ENCODE measurements around the gene HOXD13. TPM values are rescaled to one million over a fixed set of nuclear protein-coding genes. Genes with fewer than 3 reads are reported as not detected.

HOXD13 gene
- polyA plus RNA-seq, 2 of the 4 experiments (the other 2 are of a cell fraction), result 0.13 to 0.35 TPM

DNA sequence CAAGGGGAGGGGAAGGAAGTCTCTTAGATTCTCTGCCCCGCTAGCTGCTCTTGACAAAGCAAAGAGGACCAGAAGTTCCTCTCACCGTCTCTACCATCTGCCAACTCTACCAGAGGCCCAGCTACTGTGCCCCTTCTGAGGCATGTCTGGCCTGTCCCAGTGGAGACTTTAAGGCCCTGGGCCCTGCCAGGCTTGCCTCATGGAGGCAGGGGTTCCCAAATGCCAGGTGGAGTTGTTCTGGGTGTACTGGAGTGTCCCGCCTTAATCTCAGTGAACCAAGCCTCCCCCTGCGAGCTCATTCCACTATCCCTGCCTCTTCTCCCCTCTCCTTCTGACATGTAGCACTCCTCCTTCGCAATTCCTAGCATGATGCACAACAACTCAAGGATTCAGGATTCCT, 9.3 kb downstream of the HOXD13 start:
- no peak for TF ChIP-seq HOXB5 (CRISPR knock-in tag; IDR thresholded peaks at IDR 0.05)
- no peak for TF ChIP-seq FOSB (CRISPR knock-in tag; IDR thresholded peaks at IDR 0.05)
- TF ChIP-seq, protein P1, sequence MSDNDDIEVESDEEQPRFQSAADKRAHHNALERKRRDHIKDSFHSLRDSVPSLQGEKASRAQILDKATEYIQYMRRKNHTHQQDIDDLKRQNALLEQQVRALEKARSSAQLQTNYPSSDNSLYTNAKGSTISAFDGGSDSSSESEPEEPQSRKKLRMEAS (IDR thresholded peaks at IDR 0.05), result no peak
- TF ChIP-seq MAZ (IDR thresholded peaks at IDR 0.05; ENCODE audit: borderline replicate concordance, low read depth, low read length), result no peak
- no peak for TF ChIP-seq KDM1A (IDR thresholded peaks at IDR 0.05; ENCODE audit: low read depth)
- TF ChIP-seq NPAS2 (CRISPR knock-in tag; IDR thresholded peaks at IDR 0.05; ENCODE audit: borderline replicate concordance), result no peak
- TF ChIP-seq GATA3 (IDR thresholded peaks at IDR 0.05; ENCODE audit: borderline replicate concordance), result no peak
- CTCF ChIA-PET, result interaction anchor here (1.3 to 2.6 kb wide), 3 partner anchors 9 to 551 kb away, joined by 3 to 17 read pairs (median 7); no protein-coding TSS in a partner anchor
- POLR2A ChIA-PET, result no interaction called here

DNA sequence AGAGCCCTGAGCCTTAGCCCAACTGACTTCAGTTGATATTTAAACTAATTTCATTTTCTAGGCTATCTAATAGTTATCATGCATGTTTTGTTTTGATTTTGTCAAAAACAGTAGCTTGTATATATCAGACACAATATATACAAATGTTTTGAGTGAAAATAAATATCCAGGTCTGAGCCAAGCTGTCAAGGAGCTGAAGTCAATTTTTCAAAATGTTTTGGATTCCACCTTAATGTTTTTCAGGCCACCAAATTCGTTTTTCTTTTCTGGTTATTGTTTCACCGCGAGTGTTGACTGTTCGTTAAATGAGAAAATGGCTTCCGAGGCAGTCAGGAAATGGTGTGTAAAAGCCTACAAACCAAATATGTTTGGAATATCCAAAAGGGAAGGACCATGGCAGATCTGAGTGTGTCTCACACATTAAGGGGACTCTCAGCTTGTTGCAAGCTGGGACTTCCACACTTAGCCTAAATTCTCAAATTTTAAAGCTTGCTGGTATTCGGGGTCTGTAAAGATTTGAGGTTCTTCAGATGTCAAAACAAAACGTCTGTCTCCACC, 9.9 kb downstream of the HOXD13 start:
- WGBS (ENCODE audit: missing lambda C conversion rate), result 75% methylated on average over 7 of the region's 7 CpGs

More for the DNA sequence above, 9.3 kb downstream of the HOXD13 start:
- no peak overlapping the region for H3K4me2 ChIP-seq
- no peaks in the 10 kb centered on the region for H3K9me3 ChIP-seq
- ATAC-seq, result no peak
- WGBS (ENCODE audit: missing lambda C conversion rate), result 88% methylated on average over 5 of the region's 5 CpGs
- FAIRE-seq, result no peak
- no peak for DNase-seq (ENCODE audit: low read depth in 1 of 2, low spot score in 1 of 2)
- H3K4me3 ChIP-seq, result no peak overlapping the region
- no peak overlapping the region for H3K27ac ChIP-seq
- peaks cover 32% of the 10 kb centered on the region for H3K4me1 ChIP-seq

DNA sequence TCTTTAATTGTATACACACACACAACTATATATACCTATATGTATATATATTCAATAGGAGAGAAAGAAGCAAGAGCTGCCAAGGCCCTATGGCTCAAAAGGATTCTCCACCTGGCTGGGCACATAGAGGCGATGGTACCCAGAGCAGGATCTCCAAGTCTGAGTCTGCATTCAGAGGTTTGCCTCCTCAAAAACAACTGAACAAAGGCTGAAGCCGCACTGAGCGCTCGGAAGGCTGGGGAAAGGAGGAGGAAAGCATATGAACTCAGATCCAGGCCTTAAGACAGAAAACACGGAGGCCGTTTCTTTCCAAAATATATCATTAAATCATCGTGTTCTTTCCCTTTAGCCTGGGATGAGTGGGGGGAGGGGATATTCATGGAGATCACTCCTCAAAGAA, 10.7 kb downstream of the HOXD13 start:
- 91% methylated on average over 7 of the region's 7 CpGs for WGBS (ENCODE audit: missing lambda C conversion rate)
- DNase-seq (ENCODE audit: low read depth in 1 of 2, low spot score in 1 of 2) (no peak), ATAC-seq (no peak), FAIRE-seq (no peak)
- H3K4me1 ChIP-seq, result peaks cover 30% of the 10 kb centered on the region
- CTCF ChIA-PET, result interaction anchor here (1.1 to 2.6 kb wide), 6 partner anchors 8 to 736 kb away, joined by 4 to 17 read pairs (median 8); partner anchors contain the start of gene HOXD13
- no peak overlapping the region for H3K4me2 ChIP-seq
- no peak overlapping the region for H3K4me3 ChIP-seq
- POLR2A ChIA-PET, result no interaction called here
- H3K27ac ChIP-seq, result no peak overlapping the region
- TF ChIP-seq FOSB (CRISPR knock-in tag; IDR thresholded peaks at IDR 0.05) (no peak), NFE2L2 (conservative IDR thresholded peaks at IDR 0.05; ENCODE audit: low read length) (no peak), RNF2 (IDR thresholded peaks at IDR 0.05; ENCODE audit: borderline replicate concordance, low read depth) (no peak)
- no peaks in the 10 kb centered on the region for H3K9me3 ChIP-seq

More for the DNA sequence above, 9.9 kb downstream of the HOXD13 start:
- no peaks in the 10 kb centered on the region for H3K9me3 ChIP-seq
- DNase-seq (ENCODE audit: low read depth in 1 of 2, low spot score in 1 of 2), result no peak
- FAIRE-seq, result no peak
- ChIA-PET CTCF (interaction anchor here (1.3 to 2.6 kb wide), 4 partner anchors 9 to 550 kb away, joined by 3 to 17 read pairs (median 8); no protein-coding TSS in a partner anchor), POLR2A (no interaction called here)
- H3K4me2 ChIP-seq, result no peak overlapping the region
- peaks cover 29% of the 10 kb centered on the region for H3K4me1 ChIP-seq
- TF ChIP-seq KDM5A (IDR thresholded peaks at IDR 0.05) (no peak), MAFK (IDR thresholded peaks at IDR 0.05; ENCODE audit: partially characterized antibody) (no peak), ZNF302 (CRISPR knock-in tag; IDR thresholded peaks at IDR 0.05) (no peak), HOXA7 (CRISPR knock-in tag; IDR thresholded peaks at IDR 0.05) (no peak), ZFP36 (IDR thresholded peaks at IDR 0.05; ENCODE audit: borderline replicate concordance, partially characterized antibody) (no peak), HEYL (CRISPR knock-in tag; IDR thresholded peaks at IDR 0.05) (no peak), HOXB13 (CRISPR knock-in tag; IDR thresholded peaks at IDR 0.05; ENCODE audit: low read depth) (no peak), PHF8 (IDR thresholded peaks at IDR 0.05; ENCODE audit: borderline replicate concordance, low read depth) (no peak)
- TF ChIP-seq, protein P2, sequence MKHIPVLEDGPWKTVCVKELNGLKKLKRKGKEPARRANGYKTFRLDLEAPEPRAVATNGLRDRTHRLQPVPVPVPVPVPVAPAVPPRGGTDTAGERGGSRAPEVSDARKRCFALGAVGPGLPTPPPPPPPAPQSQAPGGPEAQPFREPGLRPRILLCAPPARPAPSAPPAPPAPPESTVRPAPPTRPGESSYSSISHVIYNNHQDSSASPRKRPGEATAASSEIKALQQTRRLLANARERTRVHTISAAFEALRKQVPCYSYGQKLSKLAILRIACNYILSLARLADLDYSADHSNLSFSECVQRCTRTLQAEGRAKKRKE (CRISPR knock-in tag; IDR thresholded peaks at IDR 0.05; ENCODE audit: low read depth), result no peak
- TF ChIP-seq, protein P1 (IDR thresholded peaks at IDR 0.05), result no peak
- TF ChIP-seq, protein P3, sequence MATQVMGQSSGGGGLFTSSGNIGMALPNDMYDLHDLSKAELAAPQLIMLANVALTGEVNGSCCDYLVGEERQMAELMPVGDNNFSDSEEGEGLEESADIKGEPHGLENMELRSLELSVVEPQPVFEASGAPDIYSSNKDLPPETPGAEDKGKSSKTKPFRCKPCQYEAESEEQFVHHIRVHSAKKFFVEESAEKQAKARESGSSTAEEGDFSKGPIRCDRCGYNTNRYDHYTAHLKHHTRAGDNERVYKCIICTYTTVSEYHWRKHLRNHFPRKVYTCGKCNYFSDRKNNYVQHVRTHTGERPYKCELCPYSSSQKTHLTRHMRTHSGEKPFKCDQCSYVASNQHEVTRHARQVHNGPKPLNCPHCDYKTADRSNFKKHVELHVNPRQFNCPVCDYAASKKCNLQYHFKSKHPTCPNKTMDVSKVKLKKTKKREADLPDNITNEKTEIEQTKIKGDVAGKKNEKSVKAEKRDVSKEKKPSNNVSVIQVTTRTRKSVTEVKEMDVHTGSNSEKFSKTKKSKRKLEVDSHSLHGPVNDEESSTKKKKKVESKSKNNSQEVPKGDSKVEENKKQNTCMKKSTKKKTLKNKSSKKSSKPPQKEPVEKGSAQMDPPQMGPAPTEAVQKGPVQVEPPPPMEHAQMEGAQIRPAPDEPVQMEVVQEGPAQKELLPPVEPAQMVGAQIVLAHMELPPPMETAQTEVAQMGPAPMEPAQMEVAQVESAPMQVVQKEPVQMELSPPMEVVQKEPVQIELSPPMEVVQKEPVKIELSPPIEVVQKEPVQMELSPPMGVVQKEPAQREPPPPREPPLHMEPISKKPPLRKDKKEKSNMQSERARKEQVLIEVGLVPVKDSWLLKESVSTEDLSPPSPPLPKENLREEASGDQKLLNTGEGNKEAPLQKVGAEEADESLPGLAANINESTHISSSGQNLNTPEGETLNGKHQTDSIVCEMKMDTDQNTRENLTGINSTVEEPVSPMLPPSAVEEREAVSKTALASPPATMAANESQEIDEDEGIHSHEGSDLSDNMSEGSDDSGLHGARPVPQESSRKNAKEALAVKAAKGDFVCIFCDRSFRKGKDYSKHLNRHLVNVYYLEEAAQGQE (IDR thresholded peaks at IDR 0.05), result no peak
- ATAC-seq, result no peak
- no peak overlapping the region for H3K27ac ChIP-seq
- H3K4me3 ChIP-seq, result no peak overlapping the region

Data from A549 (cell line).